Activated CD4-positive, CD25-positive, alpha-beta regulatory T cell treated with anti-CD3 and anti-CD28 coated beads, Interleukin-2, amount 50 U/mL, for 24 hours (primary cell): ENCODE results near the gene EHD1.
A peak's percentile ranks its signal among the peaks of the same experiment; 100 is the strongest.

Experiments used
- ATAC-seq, 2 donors: fragments of 150-1000 bp; cut with Tn5 transposase; one replicate each; pipeline ENCODE4 v1.10.0; 2021; ENCODE audit warnings: mild to moderate bottlenecking in 1 of 2, moderate library complexity in 1 of 2

Gene EHD1

DNA sequence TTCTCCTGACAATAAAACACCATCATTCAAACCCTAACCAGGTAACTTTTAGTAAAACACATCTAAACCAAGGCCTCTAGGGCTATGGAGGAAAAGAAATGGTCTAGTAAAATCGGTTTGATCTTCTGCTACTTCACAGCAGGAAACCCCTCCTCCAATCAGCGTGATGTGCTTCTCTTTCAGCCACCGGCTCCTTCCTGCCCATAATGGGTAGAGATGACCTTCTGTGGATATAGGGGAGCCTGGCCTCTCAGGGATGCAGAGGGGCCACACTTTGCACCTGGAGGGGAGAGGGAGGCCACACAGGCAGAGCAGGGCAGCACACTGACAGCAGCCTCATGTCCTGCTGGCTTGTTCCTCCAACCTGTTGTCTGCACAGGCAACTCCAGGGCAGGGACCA lies 6.9 kb downstream of the EHD1 start:
- no peak for ATAC-seq

DNA sequence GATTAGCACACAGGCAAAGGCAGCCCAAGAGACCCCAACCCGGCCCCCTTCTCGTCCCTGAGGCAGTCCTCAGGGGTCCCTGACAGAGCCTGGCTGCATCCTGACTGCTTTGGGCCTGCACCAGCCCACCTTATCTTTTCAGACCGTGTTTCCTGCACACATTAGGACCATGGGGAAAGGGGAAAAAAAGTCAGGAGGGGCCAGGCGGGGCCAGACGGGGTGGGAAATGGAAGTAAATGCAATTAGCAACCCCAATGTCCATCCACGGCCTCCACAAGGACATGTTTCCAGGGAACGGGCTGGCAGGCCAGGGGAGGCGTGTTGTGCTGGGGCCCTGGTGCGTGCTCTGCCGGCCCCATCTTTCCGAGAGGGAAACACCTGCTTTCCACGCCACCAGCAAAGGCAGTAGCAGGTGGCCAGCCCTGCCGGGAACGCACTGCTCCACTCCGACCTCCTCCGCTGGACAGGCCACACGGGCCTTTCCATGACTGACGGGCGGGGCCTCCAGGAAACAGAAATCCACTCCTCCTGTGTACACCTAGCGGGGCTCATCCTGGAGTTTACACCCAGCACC lies 7.4 kb downstream of the EHD1 start:
- no peak for ATAC-seq

GRCh38 chr11:64870176-64870892 lies 8.1 kb downstream of the EHD1 start:
- ATAC-seq, result no peak

- no peak for ATAC-seq
These were observed 8.7 kb downstream of the EHD1 start for GRCh38 chr11:64869571-64870175.

DNA sequence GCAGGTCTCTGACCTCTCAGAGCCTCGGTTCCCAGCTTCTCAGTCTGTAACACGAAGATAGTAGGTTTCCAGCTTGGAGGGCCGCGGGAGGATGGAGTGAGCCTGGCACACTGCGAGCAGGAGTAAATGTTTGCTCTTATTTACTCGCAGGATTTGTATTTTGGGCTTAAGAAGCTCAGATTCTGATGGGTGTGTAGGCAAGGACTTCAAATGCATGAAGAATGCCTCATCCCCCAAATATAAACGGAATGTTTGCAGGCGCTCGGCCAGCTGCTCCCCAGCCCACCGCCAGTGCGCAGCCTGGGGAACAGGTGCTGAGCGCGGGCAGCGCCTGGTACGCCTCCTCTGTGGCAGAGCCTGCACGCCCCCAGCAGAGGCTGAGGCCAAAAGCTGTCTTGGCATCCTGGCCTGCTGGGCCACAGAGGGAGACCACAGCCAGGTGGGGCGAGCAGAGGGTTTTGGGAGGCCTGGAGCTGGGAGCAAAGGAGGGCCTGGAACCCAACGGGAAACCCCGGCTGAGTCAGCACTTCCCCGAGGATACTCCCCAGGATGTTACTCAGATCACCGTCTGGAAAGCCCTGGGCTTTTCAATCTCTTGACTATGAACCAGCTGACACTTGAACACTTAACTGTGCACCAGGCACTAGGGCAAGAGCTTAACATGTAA lies 9.4 kb downstream of the EHD1 start:
- peak in 1 of 2 donors; percentile 16 for ATAC-seq

GRCh38 chr11:64867748-64868462 lies 10.5 kb downstream of the EHD1 start:
- no peak for ATAC-seq

GRCh38 chr11:64866173-64866491 lies 12.3 kb downstream of the EHD1 start:
- ATAC-seq, result no peak

DNA sequence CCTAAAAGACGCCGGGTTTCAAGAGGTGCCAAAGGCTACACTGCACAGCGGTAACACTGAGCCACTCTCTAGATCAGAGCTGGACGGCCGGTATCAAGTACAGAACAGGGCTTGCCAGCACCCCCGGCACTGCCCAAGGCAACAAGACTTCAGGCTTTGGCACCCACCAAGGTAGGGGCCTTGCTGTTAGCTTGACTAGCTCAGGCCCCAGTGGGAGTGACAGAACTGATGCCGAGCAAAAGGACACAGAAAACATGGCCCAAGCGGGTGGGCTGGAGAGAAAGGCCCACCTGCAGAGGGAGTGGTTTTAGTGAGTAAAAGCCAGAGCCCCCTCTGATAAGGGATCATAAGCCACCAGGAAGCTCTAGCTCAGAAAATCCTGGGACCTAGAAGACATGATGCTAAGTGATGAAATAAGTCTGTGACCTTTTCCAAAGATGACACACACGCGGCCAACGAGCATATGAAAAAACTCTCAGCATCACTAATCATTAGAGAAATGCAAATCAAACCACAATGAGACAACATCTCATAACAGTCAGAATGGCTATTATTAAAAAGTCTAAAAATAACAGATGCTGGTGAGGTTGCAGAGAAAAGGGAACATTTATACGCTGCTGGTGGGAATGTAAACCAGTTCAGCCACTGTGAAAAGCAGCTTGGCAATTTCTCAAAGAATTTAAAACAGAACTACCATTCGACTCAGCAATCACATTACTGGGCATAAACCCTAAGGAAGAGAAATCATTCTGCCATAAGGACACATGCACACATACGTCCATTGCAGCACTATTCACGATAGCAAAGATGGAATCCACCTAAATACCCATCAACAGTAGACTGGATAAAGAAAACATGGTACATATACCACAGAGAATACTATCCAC lies 12.9 kb downstream of the EHD1 start:
- ATAC-seq, result peak; percentile 58 to 64

DNA sequence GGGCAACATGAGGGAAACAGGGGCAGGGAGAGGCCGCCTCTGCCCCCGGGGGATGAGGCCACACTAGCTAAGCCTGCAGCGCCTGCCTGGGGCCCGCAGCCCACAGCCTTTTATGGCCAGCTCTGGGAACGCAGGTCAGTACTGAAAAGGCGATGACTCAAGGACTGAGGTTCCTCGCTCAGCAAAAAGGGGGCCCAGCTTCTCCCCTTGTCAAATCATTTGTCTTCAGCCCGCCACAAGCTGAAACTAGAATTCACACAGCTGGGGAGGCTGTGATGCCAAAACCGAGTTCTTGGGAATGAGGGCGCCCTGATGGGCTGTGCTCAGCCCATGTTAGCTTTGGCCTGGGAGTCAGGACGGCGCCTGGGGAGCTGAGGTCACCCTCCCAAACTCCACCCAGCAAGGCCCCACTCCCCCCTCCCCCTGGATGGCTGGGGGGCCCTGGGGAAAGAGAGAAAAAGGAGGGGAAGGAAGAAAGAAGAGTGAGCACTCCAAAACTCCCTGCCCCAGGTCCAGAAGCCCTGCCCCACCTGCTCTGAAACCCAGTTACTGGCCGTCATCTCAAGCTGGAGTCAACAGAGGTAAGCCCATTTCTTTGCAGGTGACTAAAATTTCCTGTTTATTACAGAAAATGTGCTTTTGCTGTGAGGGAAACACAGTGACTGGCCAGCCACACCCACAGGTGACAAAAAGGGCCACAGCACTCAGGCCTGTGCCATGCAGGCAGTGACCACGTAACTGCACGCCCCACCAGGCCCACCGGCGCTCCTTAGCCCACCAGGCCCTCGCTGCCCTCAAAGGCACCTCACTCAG lies 13.7 kb downstream of the EHD1 start:
- peak; percentile 31 to 36 for ATAC-seq

DNA sequence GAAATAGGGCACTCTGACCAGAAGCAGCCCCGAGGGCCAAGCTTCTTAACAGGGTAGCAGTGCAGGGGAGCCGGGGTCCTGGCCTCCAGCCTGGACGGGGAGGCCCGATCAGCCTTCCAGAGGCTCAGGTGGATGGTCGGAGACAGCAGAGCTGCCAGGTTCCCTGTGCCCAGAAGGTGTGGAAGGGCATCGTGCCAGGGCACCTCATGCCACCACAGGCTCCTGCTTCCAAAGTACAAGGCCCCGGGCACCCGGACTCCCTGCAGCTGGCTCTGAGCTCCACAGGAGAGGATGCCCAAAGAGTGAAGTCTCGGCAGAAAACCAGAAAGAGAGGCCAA lies 14.3 kb downstream of the EHD1 start:
- ATAC-seq, result no peak

- no peak for ATAC-seq
These were observed 14.9 kb downstream of the EHD1 start for GRCh38 chr11:64863391-64864060.

DNA sequence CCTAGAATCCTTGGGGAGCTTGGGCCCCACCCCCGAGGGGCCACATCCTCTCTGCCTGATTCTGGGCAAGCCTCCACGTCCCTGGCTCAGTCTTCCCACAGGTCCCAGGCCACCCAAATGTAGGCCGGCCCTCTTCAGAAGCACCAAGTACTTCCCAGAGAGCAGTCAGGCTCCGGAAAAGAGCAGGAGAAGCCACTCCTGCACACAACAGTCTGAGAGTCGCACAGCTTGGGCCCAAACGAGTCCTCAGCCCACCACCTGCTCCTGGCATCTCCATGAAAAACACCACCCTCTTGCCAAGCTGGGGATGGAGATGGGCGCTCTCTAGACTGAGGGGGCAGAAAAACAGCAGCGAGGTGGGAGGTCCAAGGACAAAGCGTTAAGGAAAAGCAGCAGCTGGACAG lies 15.4 kb downstream of the EHD1 start:
- no peak for ATAC-seq

GRCh38 chr11:64861227-64861975 lies 17.0 kb downstream of the EHD1 start:
- no peak for ATAC-seq

GRCh38 chr11:64859542-64860414 lies 18.6 kb downstream of the EHD1 start:
- peak; percentile 80 to 81 for ATAC-seq

- ATAC-seq, result peak; percentile 27 to 36
These were observed 19.8 kb downstream of the EHD1 start for GRCh38 chr11:64858467-64859263.

GRCh38 chr11:64857485-64857884 lies 20.9 kb downstream of the EHD1 start:
- ATAC-seq, result no peak

DNA sequence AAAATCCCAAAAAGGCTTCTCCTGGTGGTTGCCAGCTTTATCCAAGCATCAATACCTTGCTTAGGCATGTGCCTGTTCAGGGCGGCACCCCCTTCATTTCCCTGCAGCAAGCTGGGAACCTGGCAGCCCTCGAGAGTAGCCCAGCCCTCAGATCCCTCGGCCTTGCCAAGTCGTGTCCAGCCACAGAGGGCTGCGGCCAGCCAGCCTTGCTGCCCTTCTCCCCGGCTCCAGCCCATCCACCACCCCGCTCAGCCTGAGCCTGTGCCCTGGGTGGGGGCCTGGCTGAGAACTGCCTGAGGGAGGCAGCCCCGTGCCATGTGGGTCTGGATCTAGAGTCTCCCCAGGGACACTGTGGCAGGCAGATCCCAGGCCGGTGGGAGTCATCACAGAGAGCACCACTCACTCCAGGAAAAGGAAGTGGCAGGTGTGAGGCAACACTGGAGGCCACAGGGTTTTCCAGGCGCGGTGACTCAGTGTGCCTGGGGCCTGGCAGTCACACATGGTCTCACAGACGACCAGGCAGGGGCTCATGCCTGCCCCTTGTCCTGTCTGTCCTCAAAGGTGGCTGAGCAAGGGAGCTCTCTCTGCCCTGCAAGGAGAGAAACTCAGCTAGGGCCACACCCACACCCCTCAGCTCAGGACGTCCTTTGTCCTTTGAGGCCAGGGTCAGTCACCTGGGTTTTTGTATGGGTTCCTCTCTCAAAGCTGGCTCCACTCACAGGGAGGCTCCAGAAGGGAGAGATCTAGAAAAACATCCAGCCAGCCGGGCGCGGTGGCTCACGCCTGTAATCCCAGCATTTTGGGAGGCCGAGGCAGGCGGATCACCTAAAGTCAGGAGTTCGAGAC lies 21.8 kb downstream of the EHD1 start:
- ATAC-seq, result peak; percentile 4 to 15
